Measurements from ENCODE around the gene OR8I2. TPM values are rescaled to one million over a fixed set of nuclear protein-coding genes. Genes with fewer than 3 reads are reported as not detected.

Gene OR8I2
- not detected in 5 replicates for total RNA-seq (2022; extraction: Qiagen RNA extraction; ENCODE audit: low read depth)

GRCh38 chr11:56093008-56093407 is at the start of gene OR8I2:
TSS of gene OR8I2 (plus strand) at chr11:56093308. CDS start at chr11:56093308, 0 bp downstream.

GRCh38 chr11:56103210-56103737 is 10.2 kb downstream of the OR8I2 start, which contains the start of gene OR8H2:
TSS of gene OR8H2 (plus strand) at chr11:56103687. CDS start at chr11:56105043, 1,356 bp downstream.

GRCh38 chr11:56122073-56122472 is 29.0 kb downstream of the OR8I2 start, which contains the start of gene OR8H3:
TSS of gene OR8H3 (plus strand) at chr11:56122373. CDS start at chr11:56122373, 0 bp downstream.

GRCh38 chr11:56140151-56140661 is 47.1 kb downstream of the OR8I2 start, which contains the start of gene OR8J3:
TSS of gene OR8J3 (minus strand) at chr11:56140201. CDS start at chr11:56137718, 2,483 bp downstream.

Other genes starting within 250 kb of the OR8I2 start
- gene TRIM51, start 210.0 kb upstream of the OR8I2 start, total RNA-seq (2022; extraction: Qiagen RNA extraction; ENCODE audit: low read depth): not detected in 5 replicates
- not detected in 5 replicates for gene OR5W2, start 178.7 kb upstream of the OR8I2 start, total RNA-seq (2022; extraction: Qiagen RNA extraction; ENCODE audit: low read depth)
- gene OR5I1, start 156.9 kb upstream of the OR8I2 start, total RNA-seq (2022; extraction: Qiagen RNA extraction; ENCODE audit: low read depth): not detected in 5 replicates
- gene OR10AG1, start 123.4 kb upstream of the OR8I2 start, total RNA-seq (2022; extraction: Qiagen RNA extraction; ENCODE audit: low read depth): not detected in 5 replicates
- not detected in 5 replicates for gene OR5F1, start 98.7 kb upstream of the OR8I2 start, total RNA-seq (2022; extraction: Qiagen RNA extraction; ENCODE audit: low read depth)
- gene OR5AS1, start 65.7 kb upstream of the OR8I2 start, total RNA-seq (2022; extraction: Qiagen RNA extraction; ENCODE audit: low read depth): not detected in 5 replicates
- gene OR8H2, start 10.4 kb downstream of the OR8I2 start, total RNA-seq (2022; extraction: Qiagen RNA extraction; ENCODE audit: low read depth): not detected in 5 replicates
- not detected in 5 replicates for gene OR8H3, start 29.1 kb downstream of the OR8I2 start, total RNA-seq (2022; extraction: Qiagen RNA extraction; ENCODE audit: low read depth)
- gene OR8J3, start 46.9 kb downstream of the OR8I2 start, total RNA-seq (2022; extraction: Qiagen RNA extraction; ENCODE audit: low read depth): not detected in 5 replicates
- not detected in 5 replicates for gene OR8K5, start 67.0 kb downstream of the OR8I2 start, total RNA-seq (2022; extraction: Qiagen RNA extraction; ENCODE audit: low read depth)
- gene OR5J2, start 83.3 kb downstream of the OR8I2 start, total RNA-seq (2022; extraction: Qiagen RNA extraction; ENCODE audit: low read depth): not detected in 5 replicates
- gene OR5T2, start 140.9 kb downstream of the OR8I2 start, total RNA-seq (2022; extraction: Qiagen RNA extraction; ENCODE audit: low read depth): not detected in 5 replicates
- not detected in 5 replicates for gene OR5T3, start 158.9 kb downstream of the OR8I2 start, total RNA-seq (2022; extraction: Qiagen RNA extraction; ENCODE audit: low read depth)
- gene OR5T1, start 180.8 kb downstream of the OR8I2 start, total RNA-seq (2022; extraction: Qiagen RNA extraction; ENCODE audit: low read depth): not detected in 5 replicates
- gene OR8H1, start 198.9 kb downstream of the OR8I2 start, total RNA-seq (2022; extraction: Qiagen RNA extraction; ENCODE audit: low read depth): not detected in 5 replicates
- gene OR8K3, start 221.8 kb downstream of the OR8I2 start, total RNA-seq (2022; extraction: Qiagen RNA extraction; ENCODE audit: low read depth): not detected in 5 replicates